B cell (primary cell): Measurements from ENCODE around the gene NMUR2. TPM values are rescaled to one million over a fixed set of nuclear protein-coding genes. Genes with fewer than 3 reads are reported as not detected.

Experiments
- ATAC-seq: fragments of 200-7000 bp; cut with Tn5 transposase; one replicate; pipeline ENCODE4 v1.10.0; 2021; ENCODE audit warnings: low read depth, mild to moderate bottlenecking, moderate number of reproducible peaks, moderate library complexity
- CTCF ChIA-PET: fragments of 350-600 bp; sonication (Branson Sonifier 250); formaldehyde crosslinking; loops from one replicate; lab custom pipeline; 2021; ENCODE audit warnings: antibody characterized with exemption, inconsistent platforms; lab: Charles Lee
- POLR2A ChIA-PET: fragments of 350-600 bp; sonication (Branson Sonifier 250); formaldehyde crosslinking; loops from one replicate; lab custom pipeline; 2021; ENCODE audit warnings: antibody characterized with exemption; lab: Charles Lee
- DNase-seq: peaks from one replicate; pipeline ENCODE4 v3.0.0; 2013
- H2AFZ ChIP-seq: 2 replicates; pipeline ENCODE4 v1.6.1; 2012; ENCODE audit warnings: mild to moderate bottlenecking, low read depth, low read length; ENCODE audit not compliant: insufficient read depth, poor library complexity, severe bottlenecking
- H3K27ac ChIP-seq, 2 donors: 1 replicate in 1 of 2; 2 replicates in 1 of 2; pipeline ENCODE4 v1.5.1; 2012 to 2013; ENCODE audit warnings: low read length in 2 of 2, mild to moderate bottlenecking in 2 of 2, moderate library complexity in 1 of 2
- H3K27me3 ChIP-seq, 4 experiments: fragments of 200-600 bp in 1 of 4; sonication (generic) in 1 of 4; replicated peaks in 1 of 4; 1 replicate in 2 of 4; 2 replicates in 2 of 4; pipeline versions ENCODE4 v1.6.1 to v1.7.0; 2013 to 2016; ENCODE audit warnings: low read length in 3 of 4, mild to moderate bottlenecking in 2 of 4, mixed read lengths in 1 of 4, moderate library complexity in 1 of 4; ENCODE audit not compliant: insufficient read depth in 4 of 4, control insufficient read depth in 3 of 4; ENCODE audit errors: control extremely low read depth in 1 of 4
- H3K36me3 ChIP-seq, 2 experiments: replicated peaks in 1 of 2; 1 replicate in 1 of 2; 2 replicates in 1 of 2; pipeline versions ENCODE4 v1.6.1 to v1.7.1; 2013; ENCODE audit warnings: low read length in 1 of 2; ENCODE audit not compliant: insufficient read depth in 2 of 2, control insufficient read depth in 1 of 2; ENCODE audit errors: control extremely low read depth in 1 of 2, extremely low read depth in 1 of 2
- H3K4me1 ChIP-seq, 2 donors: fragments of 200-600 bp in 1 of 2; sonication (generic) in 1 of 2; 1 replicate in 1 of 2; 2 replicates in 1 of 2; pipeline versions ENCODE4 v1.5.1 to v1.6.1; 2013 to 2017; ENCODE audit warnings: low read length in 2 of 2; ENCODE audit not compliant: control insufficient read depth in 2 of 2, insufficient read depth in 2 of 2
- H3K4me2 ChIP-seq: replicated peaks from 2 replicates; pipeline ENCODE3; 2012; ENCODE audit warnings: mild to moderate bottlenecking, low read depth, low read length; ENCODE audit not compliant: poor library complexity, severe bottlenecking
- H3K4me3 ChIP-seq, 5 experiments: fragments of 200-600 bp in 1 of 5; sonication (generic) in 1 of 5; 1 replicate in 3 of 5; 2 replicates in 2 of 5; pipeline versions ENCODE4 v1.5.1 to v1.7.0; 2011 to 2016; ENCODE audit warnings: low read length in 4 of 5, mild to moderate bottlenecking in 4 of 5, low read depth in 2 of 5, control low read depth in 1 of 5, moderate library complexity in 1 of 5; ENCODE audit not compliant: insufficient read depth in 1 of 5; ENCODE audit errors: control extremely low read depth in 1 of 5, extremely low read depth in 1 of 5
- H3K79me2 ChIP-seq: fragments of 200-600 bp; sonication (generic); one replicate; pipeline ENCODE4 v1.6.0; 2016; ENCODE audit warnings: low read length; ENCODE audit not compliant: control insufficient read depth, insufficient read depth
- H3K9ac ChIP-seq: fragments of 200-600 bp; sonication (generic); 2 replicates; pipeline ENCODE4 v1.6.1; 2017; ENCODE audit warnings: mild to moderate bottlenecking, low read length, moderate library complexity
- H3K9me3 ChIP-seq, 3 donors: one replicate each; pipeline versions ENCODE4 v1.6.1 to v1.7.1; 2013; ENCODE audit warnings: low read length in 2 of 3; ENCODE audit not compliant: control insufficient read depth in 2 of 3, insufficient read depth in 1 of 3; ENCODE audit errors: control extremely low read depth in 1 of 3
- H4K20me1 ChIP-seq: 2 replicates; pipeline ENCODE4 v1.6.0; 2012; ENCODE audit warnings: mild to moderate bottlenecking, low read length; ENCODE audit not compliant: insufficient read depth, control insufficient read depth, poor library complexity, severe bottlenecking
- H3K27ac Mint-ChIP-seq: one replicate; pipeline ENCODE4 v1.8.0; 2021; ENCODE audit warnings: mixed read lengths
- H3K27me3 Mint-ChIP-seq: one replicate; pipeline ENCODE4 v1.8.0; 2021; ENCODE audit warnings: mixed read lengths
- H3K4me1 Mint-ChIP-seq: one replicate; pipeline ENCODE4 v1.8.0; 2021; ENCODE audit warnings: mixed read lengths
- H3K4me3 Mint-ChIP-seq: one replicate; pipeline ENCODE4 v1.8.0; 2021; ENCODE audit warnings: mixed read lengths
- H3K9me3 Mint-ChIP-seq: one replicate; pipeline ENCODE4 v1.8.0; 2022; ENCODE audit warnings: mixed read lengths; ENCODE audit not compliant: insufficient read depth
- EZH2 ChIP-seq: IDR thresholded peaks from 2 replicates; pipeline ENCODE4 v1.6.1; 2012; ENCODE audit warnings: borderline replicate concordance, low read depth, mild to moderate bottlenecking, moderate library complexity, low read length; ENCODE audit not compliant: insufficient read depth, poor library complexity, severe bottlenecking
- WGBS: methylation state at CpG from one replicate; pipeline ENCODE4 v1.1.5; 2013; ENCODE audit warnings: missing lambda C conversion rate; ENCODE audit not compliant: insufficient coverage; 5-methylcytosine and 5-hydroxymethylcytosine counted together
- intact Hi-C: fragments of 100-400 bp; cut with micrococcal nuclease; formaldehyde crosslinking; loops from one replicate; pipeline ENCODE4 v1.10.0; 2022
- polyA plus RNA-seq: library from polyadenylated mRNA; depleted of rRNA; stranded (reverse); fragments of >200 nt; gene quantifications from 2 replicates; pipeline ENCODE4 v1.2.3, GENCODE V29; 2012
- total RNA-seq, 2 donors: library from RNA; stranded (reverse); fragments of 120-200 nt in 1 of 2; gene quantifications; 1 replicate in 1 of 2; 2 replicates in 1 of 2; pipeline versions ENCODE4 v1.2.3 to v1.2.4, GENCODE V29; 2013 to 2022
- TF ChIP-seq, protein P1 (sequence below): fragments of 200-600 bp; IDR thresholded peaks from one replicate; pipeline ENCODE4 v1.8.0; 2022; ENCODE audit warnings: antibody characterized with exemption, mild to moderate bottlenecking

NMUR2 gene
- total and polyA plus RNA-seq, 2 donors (not counting 1 experiment from before 2014, with no cell fraction given): not detected

DNA sequence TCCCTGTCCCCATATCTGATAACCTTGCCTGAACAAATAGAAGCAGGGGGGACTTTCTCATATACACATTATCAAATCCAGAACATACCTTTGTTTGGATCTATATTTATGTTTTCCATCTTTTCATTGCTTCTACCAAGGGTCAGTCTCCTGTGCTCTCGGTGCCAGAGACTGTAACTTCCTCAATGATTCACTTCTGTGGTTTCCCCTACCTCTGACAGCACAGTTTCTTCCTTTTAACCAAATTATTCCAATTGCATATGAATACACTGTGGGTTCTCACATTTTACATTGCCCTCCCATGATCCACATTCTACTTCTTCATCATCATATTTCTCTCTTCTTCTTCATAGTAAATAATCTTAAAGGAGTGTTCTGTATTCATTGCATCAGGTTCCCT lies 32.2 kb downstream of the NMUR2 start:
- WGBS: 8% methylated on average over 1 of the region's 1 CpG
- no peak for TF ChIP-seq EZH2
- TF ChIP-seq, protein P1, sequence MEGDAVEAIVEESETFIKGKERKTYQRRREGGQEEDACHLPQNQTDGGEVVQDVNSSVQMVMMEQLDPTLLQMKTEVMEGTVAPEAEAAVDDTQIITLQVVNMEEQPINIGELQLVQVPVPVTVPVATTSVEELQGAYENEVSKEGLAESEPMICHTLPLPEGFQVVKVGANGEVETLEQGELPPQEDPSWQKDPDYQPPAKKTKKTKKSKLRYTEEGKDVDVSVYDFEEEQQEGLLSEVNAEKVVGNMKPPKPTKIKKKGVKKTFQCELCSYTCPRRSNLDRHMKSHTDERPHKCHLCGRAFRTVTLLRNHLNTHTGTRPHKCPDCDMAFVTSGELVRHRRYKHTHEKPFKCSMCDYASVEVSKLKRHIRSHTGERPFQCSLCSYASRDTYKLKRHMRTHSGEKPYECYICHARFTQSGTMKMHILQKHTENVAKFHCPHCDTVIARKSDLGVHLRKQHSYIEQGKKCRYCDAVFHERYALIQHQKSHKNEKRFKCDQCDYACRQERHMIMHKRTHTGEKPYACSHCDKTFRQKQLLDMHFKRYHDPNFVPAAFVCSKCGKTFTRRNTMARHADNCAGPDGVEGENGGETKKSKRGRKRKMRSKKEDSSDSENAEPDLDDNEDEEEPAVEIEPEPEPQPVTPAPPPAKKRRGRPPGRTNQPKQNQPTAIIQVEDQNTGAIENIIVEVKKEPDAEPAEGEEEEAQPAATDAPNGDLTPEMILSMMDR: no peak
- Histone ChIP-seq H3K27me3 (no peaks in the 10 kb centered on the region), H3K27ac (no peak overlapping the region), H3K9me3 (no peaks in the 10 kb centered on the region), H3K79me2 (no peaks in the 10 kb centered on the region), H2AFZ (no peak overlapping the region), H3K4me1 (no peaks in the 10 kb centered on the region), H3K36me3 (no peaks in the 10 kb centered on the region), H4K20me1 (no peaks in the 10 kb centered on the region), H3K4me3 (no peak overlapping the region), H3K4me2 (no peak overlapping the region), H3K9ac (no peak overlapping the region)
- ATAC-seq (no peak), DNase-seq (no peak)
- Mint-ChIP-seq H3K4me3 (no peak overlapping the region), H3K4me1 (no peaks in the 10 kb centered on the region), H3K27ac (no peak overlapping the region), H3K9me3 (no peaks in the 10 kb centered on the region), H3K27me3 (peaks cover 14% of the 10 kb centered on the region)
- ChIA-PET CTCF (no interaction called here), POLR2A (no interaction called here)
- intact Hi-C loops: no loop called here

DNA sequence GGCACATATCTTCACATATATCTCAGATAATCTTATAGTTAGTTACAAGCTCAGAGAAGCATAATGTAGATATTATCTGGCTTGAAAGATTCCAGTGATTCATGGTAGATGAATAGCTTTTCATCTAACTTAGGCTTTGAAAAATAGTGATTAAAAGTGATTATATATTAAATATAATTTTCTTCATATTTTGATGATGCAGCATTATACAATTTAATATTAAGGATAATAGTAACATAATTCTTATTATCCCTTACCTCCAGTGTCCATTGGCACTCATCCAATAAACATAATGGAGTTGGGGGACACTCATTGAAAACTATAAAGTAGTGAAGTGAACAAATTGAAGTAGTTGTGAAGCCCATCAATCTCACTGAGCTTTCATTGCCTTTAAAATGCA lies 35.8 kb downstream of the NMUR2 start:
- no peak overlapping the region for H3K27ac Mint-ChIP-seq
- Histone ChIP-seq H3K4me3 (no peak overlapping the region), H3K9ac (no peak overlapping the region), H3K4me1 (no peaks in the 10 kb centered on the region), H3K9me3 (no peaks in the 10 kb centered on the region), H3K36me3 (no peaks in the 10 kb centered on the region), H3K4me2 (no peak overlapping the region), H3K27ac (no peak overlapping the region), H4K20me1 (no peaks in the 10 kb centered on the region), H3K79me2 (no peaks in the 10 kb centered on the region), H2AFZ (no peak overlapping the region), H3K27me3 (no peaks in the 10 kb centered on the region)
- H3K4me3 Mint-ChIP-seq: no peak overlapping the region
- TF ChIP-seq EZH2: no peak
- TF ChIP-seq, protein P1: no peak
- POLR2A ChIA-PET: no interaction called here
- intact Hi-C loops: no loop called here
- DNase-seq: no peak
- no peaks in the 10 kb centered on the region for H3K9me3 Mint-ChIP-seq
- H3K27me3 Mint-ChIP-seq: peaks cover 7% of the 10 kb centered on the region
- CTCF ChIA-PET: no interaction called here
- ATAC-seq: no peak
- no peaks in the 10 kb centered on the region for H3K4me1 Mint-ChIP-seq
